ENCODE results near the gene PUS3.

DNA sequence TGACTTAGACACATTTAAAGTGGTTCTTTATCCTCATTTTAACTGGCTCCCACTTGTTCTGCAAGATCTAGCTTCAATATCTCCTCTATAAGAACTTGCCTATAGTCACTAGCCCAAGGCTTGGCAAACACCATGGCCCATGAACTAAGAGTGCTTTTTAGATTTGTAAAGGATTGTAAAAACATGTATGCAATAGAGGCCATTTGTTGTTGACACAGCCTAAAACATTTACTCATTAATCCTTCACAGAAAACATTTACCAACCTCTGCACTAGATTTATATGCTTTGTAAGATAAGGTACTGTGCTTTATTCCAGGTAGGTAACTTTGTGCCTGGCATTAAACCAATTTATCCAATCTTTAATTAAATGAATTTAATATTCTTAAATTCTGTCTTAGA, 10.0 kb downstream of the PUS3 start:
- TF ChIP-seq, protein P1, sequence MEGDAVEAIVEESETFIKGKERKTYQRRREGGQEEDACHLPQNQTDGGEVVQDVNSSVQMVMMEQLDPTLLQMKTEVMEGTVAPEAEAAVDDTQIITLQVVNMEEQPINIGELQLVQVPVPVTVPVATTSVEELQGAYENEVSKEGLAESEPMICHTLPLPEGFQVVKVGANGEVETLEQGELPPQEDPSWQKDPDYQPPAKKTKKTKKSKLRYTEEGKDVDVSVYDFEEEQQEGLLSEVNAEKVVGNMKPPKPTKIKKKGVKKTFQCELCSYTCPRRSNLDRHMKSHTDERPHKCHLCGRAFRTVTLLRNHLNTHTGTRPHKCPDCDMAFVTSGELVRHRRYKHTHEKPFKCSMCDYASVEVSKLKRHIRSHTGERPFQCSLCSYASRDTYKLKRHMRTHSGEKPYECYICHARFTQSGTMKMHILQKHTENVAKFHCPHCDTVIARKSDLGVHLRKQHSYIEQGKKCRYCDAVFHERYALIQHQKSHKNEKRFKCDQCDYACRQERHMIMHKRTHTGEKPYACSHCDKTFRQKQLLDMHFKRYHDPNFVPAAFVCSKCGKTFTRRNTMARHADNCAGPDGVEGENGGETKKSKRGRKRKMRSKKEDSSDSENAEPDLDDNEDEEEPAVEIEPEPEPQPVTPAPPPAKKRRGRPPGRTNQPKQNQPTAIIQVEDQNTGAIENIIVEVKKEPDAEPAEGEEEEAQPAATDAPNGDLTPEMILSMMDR (IDR thresholded peaks at IDR 0.05; ENCODE audit: insufficient read depth, low read depth, low read length), result no peak
- TF ChIP-seq EZH2 (IDR thresholded peaks at IDR 0.05; ENCODE audit: insufficient read depth, low read length), result no peak

Measured in astrocyte (in vitro differentiated cells and primary cell).